ENCODE results near the gene CHCT1. TPM values are rescaled to one million over a fixed set of nuclear protein-coding genes. Genes with fewer than 3 reads are reported as not detected.

CHCT1 gene
- total RNA-seq, 2 donors from 2014 or later = not detected

- Histone ChIP-seq H3K36me3 (replicated peaks in 1 of 2; ENCODE audit: insufficient read depth in 1 of 2, low read depth in 2 of 2) (no peaks in the 10 kb centered on the region), H3K4me1 (peaks cover 38% of the 10 kb centered on the region), H3K27me3 (no peaks in the 10 kb centered on the region), H3K27ac (peak overlapping the region in 3 of 4 donors; percentile 42 to 98 (median 90)), H3K9me3 (no peaks in the 10 kb centered on the region), H3K4me3 (no peak overlapping the region)
- peak in 2 of 4 donors; percentile 15 to 23 for DNase-seq
- intact Hi-C loops (cut with DNase I) = no loop called here
- WGBS, 2 donors = 35 to 40% methylated on average over 2 of the region's 2 CpGs
- ATAC-seq = no peak
- TF ChIP-seq POLR2A (IDR thresholded peaks at IDR 0.05) (no peak), CTCF (IDR thresholded peaks at IDR 0.05) (no peak)
Observed at GRCh38 chr17:60390186-60390585, 32.1 kb upstream of the CHCT1 start.

GRCh38 chr17:60390925-60391470 lies 31.3 kb upstream of the CHCT1 start:
- peak; percentile 23 to 54 (median 38) for DNase-seq
- peak overlapping the region; percentile 79 to 92 for H3K4me3 ChIP-seq
- H3K4me1 ChIP-seq = peaks cover 31% of the 10 kb centered on the region
- intact Hi-C loops (cut with DNase I) = no loop called here
- no peaks in the 10 kb centered on the region for H3K9me3 ChIP-seq
- peak overlapping the region; percentile 71 to 98 (median 93) for H3K27ac ChIP-seq
- no peak for ATAC-seq
- WGBS, 2 donors = 2% methylated on average over 12 to 15 of the region's 15 CpGs
- H3K36me3 ChIP-seq (replicated peaks in 1 of 2; ENCODE audit: insufficient read depth in 1 of 2, low read depth in 2 of 2) = no peaks in the 10 kb centered on the region
- no peak for TF ChIP-seq POLR2A (IDR thresholded peaks at IDR 0.05)
- no peak for TF ChIP-seq CTCF (IDR thresholded peaks at IDR 0.05)
- no peaks in the 10 kb centered on the region for H3K27me3 ChIP-seq

- no peaks in the 10 kb centered on the region for H3K9me3 ChIP-seq
- no peaks in the 10 kb centered on the region for H3K27me3 ChIP-seq
- DNase-seq = no peak
- no peaks in the 10 kb centered on the region for H3K36me3 ChIP-seq (replicated peaks in 1 of 2; ENCODE audit: insufficient read depth in 1 of 2, low read depth in 2 of 2)
- ATAC-seq = peak; percentile 49
- 0 to 1% methylated on average over 29 to 35 of the region's 36 CpGs for WGBS, 2 donors
- peak overlapping the region; percentile 79 to 92 for H3K4me3 ChIP-seq
- TF ChIP-seq CTCF (IDR thresholded peaks at IDR 0.05) = no peak
- peak in 1 of 3 donors; percentile 3 for TF ChIP-seq POLR2A (IDR thresholded peaks at IDR 0.05)
- H3K4me1 ChIP-seq = peaks cover 30% of the 10 kb centered on the region
- intact Hi-C loops (cut with DNase I) = no loop called here
- H3K27ac ChIP-seq = peak overlapping the region; percentile 71 to 98 (median 93)
Observed at GRCh38 chr17:60391471-60392041, 30.7 kb upstream of the CHCT1 start.

GRCh38 chr17:60392042-60392844 lies 30.0 kb upstream of the CHCT1 start, which contains the start of gene USP32:
Gene USP32 (minus strand): TSS chr17:60392133. CDS start chr17:60391939, 194 bp downstream.
- Histone ChIP-seq H3K4me1 (peaks cover 30% of the 10 kb centered on the region), H3K27me3 (no peaks in the 10 kb centered on the region), H3K27ac (peak within 1 kb of the TSS; percentile 71 to 98 (median 93)), H3K36me3 (replicated peaks in 1 of 2; ENCODE audit: insufficient read depth in 1 of 2, low read depth in 2 of 2) (no peaks in the 10 kb centered on the region), H3K4me3 (peak within 1 kb of the TSS; percentile 79 to 92), H3K9me3 (no peaks in the 10 kb centered on the region)
- ATAC-seq = peak; percentile 93
- TF ChIP-seq POLR2A (IDR thresholded peaks at IDR 0.05) = peak; percentile 49 to 79 (median 78)
- peak in 3 of 7 experiments; percentile 41 to 43 (median 41) for TF ChIP-seq CTCF (IDR thresholded peaks at IDR 0.05)
- intact Hi-C loops (cut with DNase I) = no loop called here
- 0% methylated on average over 27 to 60 of the region's 68 CpGs for WGBS, 2 donors
- DNase-seq = peak; percentile 98 to 99 (median 99)

Data from body of pancreas (tissue), 4 donors.